Astrocyte (in vitro differentiated cells and primary cell): ENCODE measurements around the gene LRRTM3. TPM values are rescaled to one million over a fixed set of nuclear protein-coding genes. Genes with fewer than 3 reads are reported as not detected.

ENCODE experiments used
- DNase-seq: peaks from one replicate; pipeline ENCODE4 v3.0.0-alpha.2; 2010; ENCODE audit warnings: low read depth
- FAIRE-seq: peaks from 2 replicates; lab custom pipeline; 2011; peaks lifted over from hg19 to GRCh38; lab: Jason Lieb, UNC
- H2AFZ ChIP-seq: 2 replicates; pipeline ENCODE4 v1.6.0; 2012; ENCODE audit warnings: low read depth, low read length, inconsistent platforms
- H3K27ac ChIP-seq: 2 replicates; pipeline ENCODE4 v1.5.1; 2011; ENCODE audit warnings: low read depth, low read length, inconsistent platforms
- H3K27me3 ChIP-seq: 2 replicates; pipeline ENCODE4 v1.6.0; 2011; ENCODE audit warnings: low read length, inconsistent platforms; ENCODE audit not compliant: insufficient read depth
- H3K36me3 ChIP-seq: 2 replicates; pipeline ENCODE4 v1.5.1; 2011; ENCODE audit warnings: low read length, inconsistent platforms; ENCODE audit not compliant: insufficient read depth
- H3K4me1 ChIP-seq: 2 replicates; pipeline ENCODE4 v1.5.1; 2011; ENCODE audit warnings: low read length, inconsistent platforms; ENCODE audit not compliant: insufficient read depth
- H3K4me2 ChIP-seq: 2 replicates; pipeline ENCODE4 v1.6.0; 2012; ENCODE audit warnings: low read length, inconsistent platforms
- H3K4me3 ChIP-seq: 2 replicates; pipeline ENCODE4 v1.5.1; 2011; ENCODE audit warnings: low read depth, mild to moderate bottlenecking, low read length, inconsistent platforms; ENCODE audit not compliant: insufficient read depth
- H3K79me2 ChIP-seq: 2 replicates; pipeline ENCODE4 v1.6.0; 2012; ENCODE audit warnings: mild to moderate bottlenecking, low read length, inconsistent platforms; ENCODE audit not compliant: insufficient read depth
- H3K9ac ChIP-seq: 2 replicates; pipeline ENCODE4 v1.6.0; 2012; ENCODE audit warnings: mild to moderate bottlenecking, low read length, inconsistent platforms
- H3K9me3 ChIP-seq: 2 replicates; pipeline ENCODE4 v1.5.1; 2012; ENCODE audit warnings: low read depth, mild to moderate bottlenecking, low read length, inconsistent platforms; ENCODE audit not compliant: insufficient read depth
- H4K20me1 ChIP-seq: 2 replicates; pipeline ENCODE4 v1.6.0; 2012; ENCODE audit warnings: low read length, inconsistent platforms; ENCODE audit not compliant: insufficient read depth
- H3K27ac Mint-ChIP-seq: one replicate; pipeline ENCODE4 v1.8.0; 2021; ENCODE audit warnings: mild to moderate bottlenecking, mixed read lengths; ENCODE audit not compliant: unreplicated experiment
- H3K27me3 Mint-ChIP-seq: one replicate; pipeline ENCODE4 v1.8.0; 2021; ENCODE audit warnings: low read depth, mixed read lengths; ENCODE audit not compliant: unreplicated experiment
- H3K36me3 Mint-ChIP-seq: one replicate; pipeline ENCODE4 v1.8.0; 2021; ENCODE audit warnings: low read depth, mixed read lengths; ENCODE audit not compliant: unreplicated experiment
- H3K4me1 Mint-ChIP-seq: one replicate; pipeline ENCODE4 v1.8.0; 2021; ENCODE audit warnings: low read depth, mixed read lengths; ENCODE audit not compliant: unreplicated experiment
- H3K4me3 Mint-ChIP-seq: one replicate; pipeline ENCODE4 v1.8.0; 2021; ENCODE audit warnings: mild to moderate bottlenecking, moderate library complexity, mixed read lengths; ENCODE audit not compliant: unreplicated experiment
- H3K9me3 Mint-ChIP-seq: one replicate; pipeline ENCODE4 v1.8.0; 2021; ENCODE audit warnings: mild to moderate bottlenecking, mixed read lengths; ENCODE audit not compliant: unreplicated experiment
- CTCF ChIP-seq: IDR thresholded peaks from 2 replicates; pipeline ENCODE4 v1.5.1; 2011; ENCODE audit warnings: low read depth, mild to moderate bottlenecking, inconsistent platforms, low read length, moderate library complexity; ENCODE audit not compliant: insufficient read depth
- EZH2 ChIP-seq: IDR thresholded peaks from 2 replicates; pipeline ENCODE4 v1.6.1; 2012; ENCODE audit warnings: mild to moderate bottlenecking, low read length, inconsistent platforms; ENCODE audit not compliant: insufficient read depth
- total RNA-seq: library from RNA; stranded (reverse); gene quantifications from 2 replicates; pipeline ENCODE4 v1.2.1, GENCODE V29; 2021

Gene LRRTM3
- total RNA-seq, 1 donor from 2014 or later = 0.09 TPM

GRCh38 chr10:66880826-66881225 lies 45.0 kb upstream of the LRRTM3 start:
- Histone ChIP-seq H3K79me2 (no peaks in the 10 kb centered on the region), H3K36me3 (no peaks in the 10 kb centered on the region), H3K9me3 (no peaks in the 10 kb centered on the region), H2AFZ (no peak overlapping the region), H3K27ac (no peak overlapping the region), H3K27me3 (no peaks in the 10 kb centered on the region), H3K9ac (no peak overlapping the region), H4K20me1 (no peaks in the 10 kb centered on the region), H3K4me3 (no peak overlapping the region), H3K4me1 (no peaks in the 10 kb centered on the region), H3K4me2 (no peak overlapping the region)
- no peaks in the 10 kb centered on the region for H3K9me3 Mint-ChIP-seq
- no peaks in the 10 kb centered on the region for H3K36me3 Mint-ChIP-seq
- FAIRE-seq (no peak), DNase-seq (no peak)
- no peak overlapping the region for H3K27ac Mint-ChIP-seq
- H3K4me1 Mint-ChIP-seq = no peaks in the 10 kb centered on the region
- peaks cover 2% of the 10 kb centered on the region for H3K27me3 Mint-ChIP-seq
- H3K4me3 Mint-ChIP-seq = no peak overlapping the region
- TF ChIP-seq CTCF = no peak
- TF ChIP-seq EZH2 = no peak

- H3K27ac Mint-ChIP-seq = no peak overlapping the region
- Histone ChIP-seq H3K79me2 (no peaks in the 10 kb centered on the region), H3K4me1 (no peaks in the 10 kb centered on the region), H2AFZ (no peak overlapping the region), H3K27ac (no peak overlapping the region), H3K36me3 (no peaks in the 10 kb centered on the region), H3K4me2 (no peak overlapping the region), H3K9me3 (no peaks in the 10 kb centered on the region), H4K20me1 (no peaks in the 10 kb centered on the region), H3K9ac (no peak overlapping the region), H3K27me3 (no peaks in the 10 kb centered on the region), H3K4me3 (no peak overlapping the region)
- no peaks in the 10 kb centered on the region for H3K9me3 Mint-ChIP-seq
- no peak for DNase-seq
- H3K4me3 Mint-ChIP-seq = no peak overlapping the region
- H3K27me3 Mint-ChIP-seq = peaks cover 2% of the 10 kb centered on the region
- TF ChIP-seq EZH2 (no peak), CTCF (no peak)
- no peaks in the 10 kb centered on the region for H3K4me1 Mint-ChIP-seq
- no peaks in the 10 kb centered on the region for H3K36me3 Mint-ChIP-seq
- no peak for FAIRE-seq
These were observed 44.0 kb upstream of the LRRTM3 start for GRCh38 chr10:66881814-66882213.

- TF ChIP-seq EZH2 = no peak
- no peak for TF ChIP-seq CTCF
- no peaks in the 10 kb centered on the region for H3K27me3 ChIP-seq
- H3K9me3 ChIP-seq = no peaks in the 10 kb centered on the region
- peaks cover 2% of the 10 kb centered on the region for H3K27me3 Mint-ChIP-seq
- H3K36me3 Mint-ChIP-seq = no peaks in the 10 kb centered on the region
- H3K9ac ChIP-seq = no peak overlapping the region
- no peak overlapping the region for H3K27ac ChIP-seq
- H3K4me3 ChIP-seq = no peak overlapping the region
- H3K9me3 Mint-ChIP-seq = no peaks in the 10 kb centered on the region
- no peak overlapping the region for H3K27ac Mint-ChIP-seq
- H3K4me1 ChIP-seq = no peaks in the 10 kb centered on the region
- H4K20me1 ChIP-seq = no peaks in the 10 kb centered on the region
- H2AFZ ChIP-seq = no peak overlapping the region
- H3K4me2 ChIP-seq = no peak overlapping the region
- DNase-seq (no peak), FAIRE-seq (no peak)
- H3K79me2 ChIP-seq = no peaks in the 10 kb centered on the region
- H3K4me1 Mint-ChIP-seq = no peaks in the 10 kb centered on the region
- H3K4me3 Mint-ChIP-seq = no peak overlapping the region
- H3K36me3 ChIP-seq = no peaks in the 10 kb centered on the region
These were observed 43.6 kb upstream of the LRRTM3 start for GRCh38 chr10:66882271-66882670.
